A549 treated with DMSO at 1 μM for 4 hours (cell line): Measurements from ENCODE around the gene CFAP65. TPM values are rescaled to one million over a fixed set of nuclear protein-coding genes. Genes with fewer than 3 reads are reported as not detected.

ENCODE experiments used
- total RNA-seq: library from RNA; stranded (reverse); fragments of 200-300 nt; extraction: Qiagen RNA extraction; gene quantifications from 5 replicates; pipeline ENCODE4 v1.2.3, GENCODE V29; 2022; ENCODE audit warnings: low read depth

Gene CFAP65
- 0.09 to 0.19 TPM (median 0.15 TPM) in 5 replicates for total RNA-seq

GRCh38 chr2:219041252-219041651 is at the start of gene CFAP65:
Gene CFAP65 (minus strand): TSS chr2:219041516. CDS start chr2:219039048, 2,468 bp downstream.

GRCh38 chr2:219060821-219061791 is 19.8 kb upstream of the CFAP65 start, which contains the start of gene IHH:
Gene IHH (minus strand): TSS chr2:219060921. CDS start chr2:219060467, 454 bp downstream.

DNA sequence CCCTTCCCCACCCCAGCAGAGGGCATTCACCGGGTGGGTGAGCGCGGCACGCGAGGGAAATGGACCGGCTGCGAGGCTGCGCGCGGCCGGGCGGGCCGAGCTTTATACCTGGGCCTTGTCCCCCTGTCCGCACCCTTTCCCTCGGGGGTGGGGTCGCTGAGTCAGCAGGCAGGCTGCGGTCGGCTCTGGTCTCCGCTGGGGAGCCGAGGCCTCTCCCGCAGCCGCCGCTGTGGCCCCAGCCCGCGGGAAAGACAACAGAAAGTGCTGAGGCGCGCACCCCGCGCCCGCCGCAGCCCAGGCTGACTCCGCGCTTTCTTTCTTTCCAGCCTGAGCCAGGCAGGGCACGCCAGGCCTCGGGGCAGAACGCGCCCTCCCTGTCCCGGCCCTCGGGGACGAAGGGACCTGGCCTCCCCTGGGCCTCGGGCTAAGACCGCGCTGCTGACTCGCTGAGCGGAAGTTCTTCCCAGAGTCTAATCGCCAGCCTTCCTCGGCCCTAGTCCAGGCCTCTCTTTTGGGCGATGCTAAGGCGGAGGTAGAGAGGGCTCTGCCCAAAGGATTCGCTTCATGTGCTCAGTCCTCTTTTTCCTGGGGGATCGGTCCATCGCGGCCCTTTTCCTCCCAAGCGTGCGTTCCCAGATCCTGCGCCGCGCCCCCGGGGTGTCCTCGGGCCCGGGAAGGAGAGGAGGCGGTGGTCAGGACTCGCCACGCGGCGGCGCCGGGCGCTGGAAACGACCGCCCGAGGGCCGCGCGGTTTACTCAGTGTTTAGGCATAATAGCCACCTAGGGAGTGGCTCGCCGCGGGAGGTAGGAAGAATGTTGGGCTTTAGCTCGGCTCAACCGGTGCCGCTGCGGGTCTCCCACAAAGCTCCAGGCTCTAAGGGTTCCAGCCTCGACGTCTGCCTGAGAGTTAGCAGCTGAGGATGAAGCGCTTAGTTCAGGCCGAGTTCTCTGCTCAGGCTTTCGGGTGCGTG is 47.7 kb downstream of the CFAP65 start, which contains the start of gene CRYBA2:
TSS of gene CRYBA2 (minus strand) at position 78 of the 971 bp plus-strand sequence. CDS start 246 bp downstream, outside the sequence.

GRCh38 chr2:218985021-218985324 is 56.3 kb downstream of the CFAP65 start, which contains the start of gene FEV:
Gene FEV (minus strand): TSS chr2:218985184. CDS start chr2:218985075, 109 bp downstream.

GRCh38 chr2:218959141-218959731 is 82.1 kb downstream of the CFAP65 start, which contains the start of gene CDK5R2:
Gene CDK5R2 (plus strand): TSS chr2:218959666. CDS start chr2:218959821, 155 bp downstream.

Other genes with a start within 250 kb of the CFAP65 start
- gene PRKAG3, start 209.7 kb downstream of the CFAP65 start, total RNA-seq: not detected in 5 replicates
- 0.05 to 0.15 TPM (median 0.10 TPM) in 4 of 5 replicates, not detected in the other for gene WNT6, start 181.7 kb downstream of the CFAP65 start, total RNA-seq
- gene WNT10A, start 160.7 kb downstream of the CFAP65 start, total RNA-seq: 0.11 TPM in 1 of 5 replicates, not detected in the others
- 1.2 to 2.5 TPM (median 1.9 TPM) in 5 replicates for gene CDK5R2, start 81.8 kb downstream of the CFAP65 start, total RNA-seq
- not detected in 5 replicates for gene FEV, start 56.3 kb downstream of the CFAP65 start, total RNA-seq
- 0.18 TPM in 1 of 5 replicates, not detected in the others for gene CRYBA2, start 48.1 kb downstream of the CFAP65 start, total RNA-seq
- gene IHH, start 19.4 kb upstream of the CFAP65 start, total RNA-seq: 0.14 to 0.20 TPM (median 0.15 TPM) in 5 replicates
- gene NHEJ1, start 119.3 kb upstream of the CFAP65 start, total RNA-seq: 15.0 to 17.4 TPM (median 16.3 TPM) in 5 replicates
- 0.57 to 1.4 TPM (median 0.70 TPM) in 5 replicates for gene SLC23A3, start 128.5 kb upstream of the CFAP65 start, total RNA-seq
- 40.6 to 45.1 TPM (median 43.6 TPM) in 5 replicates for gene CNPPD1, start 135.4 kb upstream of the CFAP65 start, total RNA-seq
- gene RETREG2, start 136.8 kb upstream of the CFAP65 start, total RNA-seq: 65.3 to 87.9 TPM (median 86.5 TPM) in 5 replicates
- gene ZFAND2B, start 165.3 kb upstream of the CFAP65 start, total RNA-seq: 18.0 to 22.8 TPM (median 19.9 TPM) in 5 replicates
- 24.1 to 39.3 TPM (median 33.7 TPM) in 5 replicates for gene ABCB6, start 177.4 kb upstream of the CFAP65 start, total RNA-seq
- gene ATG9A, start 188.1 kb upstream of the CFAP65 start, total RNA-seq: 47.0 to 55.9 TPM (median 49.7 TPM) in 5 replicates
- 16.2 to 23.2 TPM (median 20.9 TPM) in 5 replicates for gene ANKZF1, start 188.3 kb upstream of the CFAP65 start, total RNA-seq
- 5.1 to 6.7 TPM (median 6.1 TPM) in 5 replicates for gene GLB1L, start 203.9 kb upstream of the CFAP65 start, total RNA-seq
- 25.0 to 30.5 TPM (median 29.4 TPM) in 5 replicates for gene STK16, start 204.0 kb upstream of the CFAP65 start, total RNA-seq
- 0.26 to 0.46 TPM (median 0.31 TPM) in 5 replicates for gene TUBA4B, start 211.7 kb upstream of the CFAP65 start, total RNA-seq
- gene TUBA4A, start 212.4 kb upstream of the CFAP65 start, total RNA-seq: 365 to 546 TPM (median 419 TPM) in 5 replicates
- 46.4 to 58.3 TPM (median 54.4 TPM) in 5 replicates for gene DNAJB2, start 237.8 kb upstream of the CFAP65 start, total RNA-seq